ENCODE results near the gene ZNF254.

DNA sequence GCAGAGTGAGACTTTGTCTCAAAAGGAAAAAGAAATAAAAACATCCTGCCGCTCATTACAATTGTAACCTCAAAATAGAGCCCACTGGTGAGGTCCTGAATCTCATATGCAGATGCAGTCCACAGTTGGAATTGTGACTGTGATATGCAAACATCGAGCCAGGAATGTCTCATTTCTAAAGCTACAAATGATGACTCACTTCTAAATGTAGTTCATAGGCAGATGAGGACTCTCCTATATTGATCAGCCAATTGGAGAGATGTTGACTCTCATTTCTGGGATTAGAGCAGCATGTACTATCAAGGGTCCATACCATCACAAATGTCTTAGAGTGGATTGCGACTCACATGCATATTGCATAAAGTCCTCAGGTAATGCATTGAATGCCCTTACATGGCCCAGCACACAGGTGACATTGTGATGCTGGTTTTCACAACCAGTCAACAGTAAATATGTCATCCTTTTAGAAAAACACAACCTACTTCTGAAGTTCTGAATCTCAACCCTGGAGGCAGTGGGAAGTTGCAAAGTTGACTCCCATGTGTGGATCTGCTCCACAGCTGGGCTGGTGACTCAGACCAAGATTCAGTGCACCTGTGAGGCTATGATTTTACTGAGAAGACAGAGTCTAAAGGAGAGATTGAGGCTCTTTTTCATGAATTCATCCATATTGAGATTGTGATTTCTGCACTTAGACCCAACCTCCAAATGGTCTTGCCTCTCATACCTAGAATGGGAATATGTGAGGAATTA is 16.9 kb upstream of the ZNF254 start:
- TF ChIP-seq, protein P1, sequence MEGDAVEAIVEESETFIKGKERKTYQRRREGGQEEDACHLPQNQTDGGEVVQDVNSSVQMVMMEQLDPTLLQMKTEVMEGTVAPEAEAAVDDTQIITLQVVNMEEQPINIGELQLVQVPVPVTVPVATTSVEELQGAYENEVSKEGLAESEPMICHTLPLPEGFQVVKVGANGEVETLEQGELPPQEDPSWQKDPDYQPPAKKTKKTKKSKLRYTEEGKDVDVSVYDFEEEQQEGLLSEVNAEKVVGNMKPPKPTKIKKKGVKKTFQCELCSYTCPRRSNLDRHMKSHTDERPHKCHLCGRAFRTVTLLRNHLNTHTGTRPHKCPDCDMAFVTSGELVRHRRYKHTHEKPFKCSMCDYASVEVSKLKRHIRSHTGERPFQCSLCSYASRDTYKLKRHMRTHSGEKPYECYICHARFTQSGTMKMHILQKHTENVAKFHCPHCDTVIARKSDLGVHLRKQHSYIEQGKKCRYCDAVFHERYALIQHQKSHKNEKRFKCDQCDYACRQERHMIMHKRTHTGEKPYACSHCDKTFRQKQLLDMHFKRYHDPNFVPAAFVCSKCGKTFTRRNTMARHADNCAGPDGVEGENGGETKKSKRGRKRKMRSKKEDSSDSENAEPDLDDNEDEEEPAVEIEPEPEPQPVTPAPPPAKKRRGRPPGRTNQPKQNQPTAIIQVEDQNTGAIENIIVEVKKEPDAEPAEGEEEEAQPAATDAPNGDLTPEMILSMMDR (IDR thresholded peaks at IDR 0.05; ENCODE audit: low read depth, low read length): no peak
- no peak for TF ChIP-seq EZH2phosphoT487 (IDR thresholded peaks at IDR 0.05; ENCODE audit: low read depth)

Measured in OCI-LY3 (cell line).